Measurements from ENCODE around the gene GALK2.

Gene GALK2

DNA sequence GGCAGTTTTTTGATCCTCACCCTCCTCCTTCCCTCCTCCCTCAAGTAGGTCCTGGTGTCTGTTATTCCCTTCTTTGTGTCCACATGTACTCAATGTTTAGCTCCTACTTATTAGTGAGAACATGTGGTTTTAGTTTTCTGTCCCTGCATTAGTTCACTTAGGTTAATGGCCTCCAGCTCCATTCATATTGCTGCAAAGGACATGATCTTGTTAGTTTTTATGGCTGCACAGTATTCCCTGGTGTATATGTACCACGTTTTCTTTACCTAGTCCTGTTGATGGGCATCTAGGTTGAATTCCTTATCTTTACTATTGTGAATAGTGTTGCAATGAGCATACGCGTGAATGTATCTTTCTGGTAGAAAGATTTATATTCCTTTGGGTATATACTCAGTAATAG is 191.3 kb downstream of the GALK2 start:
- TF ChIP-seq POLR2AphosphoS5 (IDR thresholded peaks at IDR 0.05; ENCODE audit: low read depth, low read length) (no peak), FOXP2 (optimal IDR thresholded peaks at IDR 0.05; ENCODE audit: borderline replicate concordance, extremely low read depth, extremely low read length, insufficient read depth) (no peak), SIN3A (IDR thresholded peaks at IDR 0.05; ENCODE audit: borderline replicate concordance, insufficient read depth, low read length) (no peak), REST (IDR thresholded peaks at IDR 0.05; ENCODE audit: insufficient read depth in 1 of 2, low read depth in 2 of 2, low read length in 2 of 2) (no peak), TAF1 (IDR thresholded peaks at IDR 0.05; ENCODE audit: borderline replicate concordance, insufficient read depth, low read length) (no peak)

DNA sequence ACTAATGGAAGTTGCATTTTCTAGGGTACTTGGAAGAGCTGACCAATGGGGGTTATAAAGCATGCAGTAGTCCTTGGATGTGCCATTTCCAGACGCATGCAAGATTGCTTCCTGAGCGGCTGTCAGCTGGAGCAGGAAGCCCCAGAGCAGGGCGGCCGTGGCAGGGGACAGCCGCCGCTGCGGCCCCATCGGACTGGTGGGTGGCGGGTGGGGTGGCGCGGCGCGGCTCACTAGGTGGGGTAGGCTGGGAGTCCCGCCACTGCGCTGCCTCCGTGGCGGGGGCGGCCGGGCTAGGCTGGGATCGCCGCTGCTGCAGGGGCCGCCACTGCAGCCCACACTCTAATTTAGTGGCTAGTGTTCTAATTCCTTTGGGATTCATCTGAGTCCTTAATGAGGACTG is 196.4 kb downstream of the GALK2 start:
- TF ChIP-seq SIN3A (IDR thresholded peaks at IDR 0.05; ENCODE audit: borderline replicate concordance, insufficient read depth, low read length), result no peak
- TF ChIP-seq TAF1 (IDR thresholded peaks at IDR 0.05; ENCODE audit: borderline replicate concordance, insufficient read depth, low read length), result no peak
- TF ChIP-seq REST (IDR thresholded peaks at IDR 0.05; ENCODE audit: insufficient read depth in 1 of 2, low read depth in 2 of 2, low read length in 2 of 2), result no peak
- TF ChIP-seq FOXP2 (optimal IDR thresholded peaks at IDR 0.05; ENCODE audit: borderline replicate concordance, extremely low read depth, extremely low read length, insufficient read depth), result no peak
- no peak for TF ChIP-seq POLR2AphosphoS5 (IDR thresholded peaks at IDR 0.05; ENCODE audit: low read depth, low read length)

DNA sequence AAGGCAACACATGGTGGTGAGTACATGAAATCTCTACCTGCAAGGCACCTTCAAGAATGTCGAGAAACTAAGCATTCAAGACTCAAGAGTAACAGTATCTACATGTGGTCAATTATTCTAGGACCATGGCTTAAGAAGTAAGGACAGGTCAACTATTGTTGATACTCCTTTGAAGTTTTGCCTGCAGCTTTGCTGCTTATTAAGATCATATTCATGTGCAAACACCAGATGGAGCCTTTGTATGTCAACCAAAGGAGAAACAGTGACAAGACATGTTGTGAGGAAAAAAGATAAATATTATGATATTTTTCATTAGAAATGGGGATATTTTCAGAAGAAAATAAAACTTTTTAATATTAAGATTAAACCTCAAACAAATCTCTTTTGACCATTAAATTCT is 200.7 kb downstream of the GALK2 start:
- no peak for TF ChIP-seq FOXP2 (optimal IDR thresholded peaks at IDR 0.05; ENCODE audit: borderline replicate concordance, extremely low read depth, extremely low read length, insufficient read depth)
- TF ChIP-seq TAF1 (IDR thresholded peaks at IDR 0.05; ENCODE audit: borderline replicate concordance, insufficient read depth, low read length), result no peak
- no peak for TF ChIP-seq POLR2AphosphoS5 (IDR thresholded peaks at IDR 0.05; ENCODE audit: low read depth, low read length)
- TF ChIP-seq SIN3A (IDR thresholded peaks at IDR 0.05; ENCODE audit: borderline replicate concordance, insufficient read depth, low read length), result no peak
- TF ChIP-seq REST (IDR thresholded peaks at IDR 0.05; ENCODE audit: insufficient read depth in 1 of 2, low read depth in 2 of 2, low read length in 2 of 2), result no peak

- TF ChIP-seq FOXP2 (optimal IDR thresholded peaks at IDR 0.05; ENCODE audit: borderline replicate concordance, extremely low read depth, extremely low read length, insufficient read depth), result no peak
Measured at GRCh38 chr15:49372366-49372765, 202.3 kb downstream of the GALK2 start.

DNA sequence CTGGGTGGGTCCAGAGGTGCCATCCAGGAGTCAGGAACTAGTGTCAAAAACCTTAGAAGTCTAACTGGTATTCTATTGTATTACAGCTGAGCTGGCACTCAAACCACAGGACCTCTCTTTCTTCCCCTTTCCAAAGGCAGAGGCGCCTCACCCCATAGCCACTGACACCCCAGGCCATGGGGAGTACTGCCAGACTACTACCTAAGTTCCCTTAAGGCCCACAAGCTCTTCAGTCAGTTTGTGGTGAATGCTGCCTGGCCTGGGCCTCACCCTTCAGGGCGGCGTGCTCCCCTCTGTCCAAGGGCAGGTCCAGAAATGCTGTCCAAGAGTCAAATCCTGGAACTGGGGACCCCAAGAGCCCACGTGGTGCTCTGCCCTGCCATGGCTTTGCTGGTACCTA is 209.9 kb downstream of the GALK2 start:
- no peak for TF ChIP-seq REST (IDR thresholded peaks at IDR 0.05; ENCODE audit: insufficient read depth in 1 of 2, low read depth in 2 of 2, low read length in 2 of 2)
